K562 treated with DMSO at 1 percent for 48 hours (cell line): Measurements from ENCODE around the gene GPR68. TPM values are rescaled to one million over a fixed set of nuclear protein-coding genes. Genes with fewer than 3 reads are reported as not detected.

ENCODE experiments used
- total RNA-seq: library from RNA; unstranded; fragments of 300-600 nt; gene quantifications from 2 replicates; pipeline ENCODE4 v1.2.3, GENCODE V29; 2022; ENCODE audit warnings: low replicate concordance; ENCODE audit errors: extremely low read depth

Gene GPR68, protein sequence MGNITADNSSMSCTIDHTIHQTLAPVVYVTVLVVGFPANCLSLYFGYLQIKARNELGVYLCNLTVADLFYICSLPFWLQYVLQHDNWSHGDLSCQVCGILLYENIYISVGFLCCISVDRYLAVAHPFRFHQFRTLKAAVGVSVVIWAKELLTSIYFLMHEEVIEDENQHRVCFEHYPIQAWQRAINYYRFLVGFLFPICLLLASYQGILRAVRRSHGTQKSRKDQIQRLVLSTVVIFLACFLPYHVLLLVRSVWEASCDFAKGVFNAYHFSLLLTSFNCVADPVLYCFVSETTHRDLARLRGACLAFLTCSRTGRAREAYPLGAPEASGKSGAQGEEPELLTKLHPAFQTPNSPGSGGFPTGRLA
- not detected in 2 replicates for total RNA-seq

GRCh38 chr14:91244501-91244901 lies at the start of gene GPR68:
TSS of gene GPR68 (minus strand) at chr14:91244704. CDS start at chr14:91235050, 9,654 bp downstream.

Other genes with a start within 250 kb of the GPR68 start
- gene RPS6KA5, start 184.1 kb downstream of the GPR68 start, total RNA-seq = not detected in 2 replicates
- not detected in 2 replicates for gene DGLUCY, start 130.6 kb downstream of the GPR68 start, total RNA-seq
- not detected in 2 replicates for gene CCDC88C, start 173.1 kb upstream of the GPR68 start, total RNA-seq